Measurements from ENCODE around the gene CALCR.
A peak's percentile ranks its signal among the peaks of the same experiment; 100 is the strongest.
"Not testable (repeated sequence)": the region's sequence is repeated elsewhere in the genome, so short reads cannot be mapped to it uniquely, and the experiment has no call there.

CALCR gene

DNA sequence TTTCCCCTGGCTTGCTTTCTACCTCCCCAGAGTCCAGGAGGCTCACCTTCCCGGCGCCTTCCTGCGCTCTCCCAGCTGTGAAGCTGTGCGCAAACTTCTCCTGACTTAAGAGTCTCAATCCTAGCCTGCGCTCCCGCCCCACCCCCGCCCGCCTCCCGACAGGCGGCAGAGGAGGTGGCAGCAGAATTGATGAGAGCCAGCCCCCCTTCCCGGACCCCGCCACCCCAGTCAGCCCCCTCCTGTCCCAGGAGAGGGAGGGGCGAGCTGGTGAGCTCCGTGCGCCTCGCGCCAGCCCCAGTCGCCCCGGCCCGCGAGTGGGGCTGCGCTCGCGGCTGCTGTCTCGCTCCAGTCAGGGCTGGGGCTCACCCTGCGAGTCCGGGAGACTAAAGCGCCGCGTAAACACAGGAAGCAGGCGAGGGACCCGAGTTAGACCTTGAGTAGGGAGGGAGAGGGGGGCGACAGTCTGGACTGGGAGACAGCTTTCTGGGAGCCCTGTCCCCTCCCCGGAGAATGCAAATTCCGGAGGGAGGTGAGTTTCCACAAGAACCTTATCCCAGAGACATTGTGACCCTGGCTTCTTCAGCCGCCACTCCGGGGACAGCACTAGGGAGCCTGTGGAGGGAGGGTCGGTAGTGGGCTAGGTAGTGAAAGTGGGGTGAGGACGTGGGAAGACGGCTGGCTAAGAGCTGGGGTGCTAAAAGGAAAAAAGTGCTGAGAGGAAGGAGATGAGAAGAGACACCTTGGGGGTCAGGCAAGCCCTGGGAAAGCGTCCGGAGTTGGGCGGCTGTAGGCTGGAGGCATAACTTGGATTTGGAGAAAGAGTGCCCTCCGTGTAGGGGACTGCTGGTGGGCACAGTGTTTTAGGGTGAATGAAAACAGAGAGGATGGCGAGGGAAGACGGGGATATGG lies at the start of gene CALCR:
TSS of gene CALCR (minus strand) at position 79 of the 909 bp plus-strand sequence. CDS start 87,743 bp downstream, outside the sequence.
- no peak for DNase-seq

DNA sequence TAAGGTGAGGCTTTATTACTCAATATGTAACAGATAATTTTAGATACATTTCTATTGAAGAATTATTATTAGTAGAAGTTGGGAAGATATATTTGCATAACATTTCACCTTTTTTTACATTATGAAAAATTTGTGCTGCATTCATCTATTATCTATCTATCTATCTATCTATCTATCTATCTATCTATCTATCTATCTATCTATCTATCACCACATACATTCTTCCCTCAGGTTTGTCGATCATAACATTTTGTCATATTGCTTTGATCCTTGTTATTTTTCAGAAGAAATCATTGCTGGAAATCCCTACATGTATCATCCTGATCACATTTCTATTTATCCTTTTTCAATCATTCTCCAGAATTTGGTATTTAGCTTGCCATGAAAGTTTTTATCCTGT lies 49.3 kb upstream of the CALCR start:
- DNase-seq = no peak

DNA sequence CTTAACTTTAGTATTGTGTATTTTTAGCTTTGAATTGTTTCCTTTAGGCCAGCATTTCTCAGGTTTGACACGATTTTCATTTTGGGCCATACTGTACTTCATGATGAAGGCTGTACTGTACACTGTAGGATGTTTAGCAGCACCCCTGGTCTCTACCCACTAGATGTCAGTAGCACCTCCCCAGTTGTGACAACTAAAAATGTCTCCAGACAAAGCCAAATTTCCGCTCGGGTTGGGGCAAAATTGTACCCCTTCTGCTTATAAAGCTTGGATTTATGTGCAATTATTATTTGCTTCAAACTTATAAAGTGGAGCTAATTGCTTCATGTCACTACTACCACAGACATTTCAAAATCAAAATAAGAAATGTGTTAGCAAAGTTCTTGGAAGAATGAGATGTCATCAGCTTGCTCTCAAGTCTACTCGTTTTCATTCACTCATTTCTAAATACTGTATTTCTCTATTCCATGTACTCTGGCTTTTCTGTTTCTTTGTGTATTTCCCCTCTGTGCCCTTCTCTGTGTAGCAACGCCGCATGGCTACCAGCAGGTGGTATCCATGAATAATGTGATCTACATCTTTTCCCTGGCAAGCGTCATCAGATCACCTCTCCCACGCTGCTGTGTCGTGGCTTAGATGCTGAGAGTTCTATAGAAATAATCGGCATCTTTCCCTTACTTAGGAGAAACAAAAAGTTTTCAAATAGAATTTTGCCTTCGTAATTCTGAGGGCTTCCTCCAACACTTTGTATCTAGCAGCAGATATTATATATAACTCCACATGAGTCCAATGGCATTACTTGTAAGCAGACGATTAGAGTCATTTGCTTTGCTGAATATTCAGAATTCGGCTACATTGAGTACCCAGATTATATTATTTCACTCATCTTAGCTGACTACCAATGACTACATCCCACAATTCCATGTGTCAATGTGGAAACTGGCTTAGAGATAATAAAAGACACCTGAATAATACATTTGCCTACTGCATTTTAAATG lies 47.8 kb upstream of the CALCR start:
- no peak for DNase-seq

DNA sequence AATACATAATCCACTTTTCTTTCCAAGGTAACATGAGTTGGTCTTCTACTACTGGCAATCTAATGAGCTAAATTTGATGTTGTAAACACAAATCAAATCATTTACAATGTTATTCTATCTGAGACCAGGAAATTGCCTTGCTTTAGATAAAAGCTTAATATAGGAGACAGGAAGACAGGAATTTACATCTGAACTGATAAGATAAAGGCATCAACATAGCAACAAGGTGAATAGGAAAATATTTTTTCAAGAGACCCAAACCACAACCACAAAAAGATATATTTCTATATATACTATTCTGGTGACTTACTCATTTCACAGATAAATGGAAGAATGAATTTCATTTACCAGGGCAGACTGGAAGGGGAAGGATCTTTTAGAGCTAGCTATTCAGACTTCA lies 46.3 kb upstream of the CALCR start:
- no peak for DNase-seq

DNA sequence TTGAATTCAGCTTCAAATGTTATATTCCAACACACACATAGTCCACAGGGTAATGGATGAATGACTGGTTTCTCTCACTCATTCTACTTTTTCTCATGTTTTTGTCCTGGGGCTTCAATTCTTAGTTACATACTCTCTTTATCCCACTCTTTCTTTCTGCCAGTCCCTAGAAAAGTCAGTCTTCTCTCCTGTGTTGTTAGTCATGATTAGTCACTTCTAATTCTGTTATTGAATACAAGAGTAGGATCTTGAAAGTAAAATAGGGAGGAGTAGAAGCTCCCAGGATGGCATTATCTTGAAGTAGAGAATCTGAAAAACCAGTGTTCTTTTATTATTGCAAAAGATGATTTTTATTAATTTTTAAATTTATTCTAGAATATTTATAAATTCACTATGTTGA lies 45.5 kb upstream of the CALCR start:
- DNase-seq = no peak

DNA sequence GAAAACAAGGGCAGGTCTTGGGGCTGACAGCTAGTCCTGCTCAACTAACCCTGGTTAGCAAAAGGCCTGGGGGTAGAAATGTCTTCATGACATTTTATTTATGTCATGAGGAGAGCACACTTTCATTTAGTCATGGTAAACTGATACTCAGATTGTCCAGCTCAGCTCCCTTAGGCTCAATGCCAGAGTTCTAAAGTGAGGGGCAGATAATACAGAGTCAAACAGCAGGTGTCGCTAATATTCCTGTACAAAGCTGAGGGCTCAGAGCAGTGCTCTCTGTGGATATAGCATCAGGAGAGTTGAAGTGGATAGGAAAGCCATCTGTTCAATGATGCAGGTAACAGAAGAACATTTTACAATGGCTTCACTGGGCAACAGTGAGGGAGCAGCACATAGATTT lies 26.8 kb upstream of the CALCR start:
- no peak for DNase-seq

DNA sequence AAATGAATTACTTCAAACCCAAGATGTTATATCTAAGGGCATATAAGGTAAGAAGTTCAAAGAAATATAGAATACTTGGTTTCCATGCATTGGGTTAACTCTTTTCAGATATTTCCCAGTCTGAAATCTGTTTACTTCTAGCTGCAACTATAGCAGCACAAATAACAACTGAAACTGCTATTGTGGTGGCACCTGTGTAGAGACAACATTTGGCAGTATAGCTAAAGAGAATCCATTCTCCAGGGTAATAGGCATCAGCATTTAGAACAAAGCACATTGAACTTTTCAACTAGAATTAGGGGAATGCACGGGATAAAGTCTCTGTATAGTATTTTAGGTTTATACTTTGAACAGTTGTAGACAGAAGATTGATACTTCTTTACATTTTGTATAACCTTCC lies 19.7 kb upstream of the CALCR start:
- no peak for DNase-seq

DNA sequence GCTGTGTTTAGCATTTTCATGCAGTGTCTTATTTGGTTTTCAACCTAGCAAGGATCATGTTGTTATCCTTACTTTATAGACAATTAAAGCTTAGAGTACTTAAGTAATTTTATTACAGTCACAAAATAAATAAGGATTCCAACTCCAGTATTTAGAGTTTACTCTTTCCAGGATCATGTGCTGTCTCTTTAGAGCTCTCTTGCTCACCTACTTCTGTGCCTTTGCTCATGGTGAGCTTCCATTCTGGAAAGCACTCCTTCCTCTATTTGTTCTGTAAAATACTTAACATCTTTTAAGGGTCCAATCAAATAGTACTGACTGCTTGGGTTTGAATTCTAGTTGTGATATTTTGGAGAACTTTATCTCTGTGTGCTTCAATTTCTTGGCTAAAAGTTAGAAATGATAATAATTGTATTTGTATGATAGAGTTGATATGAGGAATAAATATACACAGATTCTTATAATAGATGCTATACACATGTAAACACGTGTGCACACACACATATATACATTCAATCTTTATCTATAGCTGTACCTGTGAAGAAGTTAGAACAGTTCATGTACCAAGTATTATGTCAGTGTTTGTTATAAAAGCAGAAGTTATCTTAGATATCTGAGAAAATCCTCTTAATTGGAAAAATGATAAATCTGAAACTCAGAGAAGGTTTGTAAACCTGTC lies 18.2 kb upstream of the CALCR start:
- no peak for DNase-seq

DNA sequence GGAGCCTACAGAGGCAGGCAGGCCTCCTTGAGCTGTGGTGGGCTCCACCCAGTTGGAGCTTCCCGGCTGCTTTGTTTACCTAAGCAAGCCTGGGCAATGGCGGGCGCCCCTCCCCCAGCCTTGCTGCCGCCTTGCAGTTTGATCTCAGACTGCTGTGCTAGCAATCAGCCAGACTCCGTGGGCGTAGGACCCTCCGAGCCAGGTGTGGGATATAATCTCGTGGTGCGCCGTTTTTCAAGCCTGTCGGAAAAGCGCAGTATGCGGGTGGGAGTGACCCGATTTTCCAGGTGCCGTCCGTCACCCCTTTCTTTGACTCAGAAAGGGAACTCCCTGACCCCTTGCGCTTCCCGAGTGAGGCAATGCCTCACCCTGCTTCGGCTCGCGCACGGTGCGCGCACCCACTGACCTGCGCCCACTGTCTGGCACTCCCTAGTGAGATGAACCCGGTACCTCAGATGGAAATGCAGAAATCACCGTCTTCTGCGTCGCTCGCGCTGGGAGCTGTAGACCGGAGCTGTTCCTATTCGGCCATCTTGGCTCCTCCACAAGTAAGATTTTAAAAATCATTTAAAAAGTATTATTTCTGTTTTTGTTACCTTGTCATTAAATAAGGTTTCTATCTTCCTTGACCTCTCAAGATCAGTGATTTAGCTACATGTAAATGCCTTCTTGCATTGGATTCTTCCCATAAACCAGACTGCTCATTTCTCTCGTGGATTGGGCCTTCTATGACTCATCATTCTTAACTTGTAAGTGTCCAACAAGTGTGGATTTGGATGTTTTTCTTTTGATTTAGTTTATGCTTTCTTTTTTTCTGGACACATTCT lies 16.9 kb upstream of the CALCR start:
- DNase-seq = not testable (repeated sequence)

DNA sequence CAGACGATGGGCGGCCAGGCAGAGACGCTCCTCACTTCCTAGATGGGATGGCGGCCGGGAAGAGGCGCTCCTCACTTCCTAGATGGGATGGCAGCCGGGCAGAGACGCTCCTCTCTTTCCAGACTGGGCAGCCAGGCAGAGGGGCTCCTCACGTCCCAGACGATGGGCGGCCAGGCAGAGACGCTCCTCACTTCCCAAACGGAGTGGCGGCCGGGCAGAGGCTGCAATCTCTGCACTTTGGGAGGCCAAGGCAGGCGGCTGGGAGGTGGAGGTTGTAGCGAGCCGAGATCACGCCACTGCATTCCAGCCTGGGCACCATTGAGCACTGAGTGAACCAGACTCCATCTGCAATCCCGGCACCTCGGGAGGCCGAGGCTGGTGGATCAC lies 11.9 kb upstream of the CALCR start:
- not testable (repeated sequence) for DNase-seq

DNA sequence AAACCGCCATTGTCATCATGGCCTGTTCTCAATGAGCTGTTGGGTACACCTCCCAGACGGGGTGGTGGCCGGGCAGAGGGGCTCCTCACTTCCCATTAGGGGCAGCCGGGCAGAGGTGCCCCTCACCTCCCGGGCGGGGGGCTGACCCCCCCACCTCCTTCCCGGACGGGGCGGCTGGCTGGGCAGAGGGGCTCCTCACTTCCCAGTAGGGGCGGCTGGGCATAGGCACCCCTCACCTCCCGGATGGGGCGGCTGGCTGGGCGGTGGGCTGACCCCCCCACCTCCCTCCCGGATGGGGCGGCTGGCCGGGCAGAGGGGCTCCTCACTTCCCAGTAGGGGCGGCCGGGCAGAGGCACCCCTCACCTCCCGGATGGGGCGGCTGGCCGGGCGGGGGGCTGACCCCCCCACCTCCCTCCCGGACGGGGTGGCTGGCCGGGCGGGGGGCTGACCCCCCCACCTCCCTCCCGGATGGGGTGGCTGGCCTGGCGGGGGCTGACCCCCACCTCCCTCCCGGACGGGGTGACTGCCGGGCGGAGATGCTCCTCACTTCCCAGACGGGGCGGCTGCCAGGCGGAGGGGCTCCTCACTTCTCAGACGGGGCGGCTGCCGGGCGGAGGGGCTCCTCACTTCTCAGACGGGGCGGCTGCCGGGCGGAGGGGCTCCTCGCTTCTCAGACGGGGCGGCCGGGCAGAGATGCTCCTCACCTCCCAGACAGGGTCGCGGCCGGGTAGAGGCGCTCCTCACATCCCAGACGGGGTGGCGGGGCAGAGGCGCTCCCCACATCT lies 11.4 kb upstream of the CALCR start:
- not testable (repeated sequence) for DNase-seq

DNA sequence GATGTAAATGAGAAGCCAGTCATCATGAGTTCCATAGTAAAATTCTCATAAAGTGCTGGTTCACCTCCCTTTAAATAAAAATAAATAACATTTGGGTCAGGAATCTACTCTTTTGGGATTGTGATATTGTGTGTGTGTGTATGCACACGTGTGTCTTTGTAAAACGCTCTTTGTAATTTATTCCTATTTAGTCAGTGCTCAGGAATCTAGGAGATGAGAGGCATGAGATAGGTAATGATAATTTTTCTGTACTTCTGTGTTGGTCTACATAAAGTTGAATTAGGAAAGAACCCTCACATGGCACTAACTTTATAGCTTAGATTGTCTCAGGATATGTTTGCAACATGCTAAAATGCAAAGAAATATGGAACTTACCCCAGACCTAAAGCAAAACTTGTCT lies 4.9 kb upstream of the CALCR start:
- DNase-seq = no peak

DNA sequence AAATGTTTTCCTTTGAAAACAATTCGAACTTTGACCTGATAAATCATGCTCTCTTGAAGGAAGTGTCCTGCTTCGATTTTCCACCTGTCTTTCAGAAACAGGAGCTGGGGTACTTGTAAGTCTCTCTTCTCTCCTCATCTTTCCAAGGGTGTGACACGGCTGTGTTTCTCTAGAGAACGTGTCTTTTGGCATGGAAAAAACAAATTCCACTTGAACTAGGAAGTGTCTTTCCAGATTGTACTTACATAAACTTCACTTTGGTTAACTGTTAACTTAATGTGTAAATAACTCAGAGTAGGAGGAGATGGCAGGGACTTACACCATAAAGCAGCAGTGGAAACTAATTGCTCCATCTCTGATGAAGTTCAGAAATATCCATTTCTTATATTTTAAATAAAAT lies 4.2 kb upstream of the CALCR start:
- no peak for DNase-seq

DNA sequence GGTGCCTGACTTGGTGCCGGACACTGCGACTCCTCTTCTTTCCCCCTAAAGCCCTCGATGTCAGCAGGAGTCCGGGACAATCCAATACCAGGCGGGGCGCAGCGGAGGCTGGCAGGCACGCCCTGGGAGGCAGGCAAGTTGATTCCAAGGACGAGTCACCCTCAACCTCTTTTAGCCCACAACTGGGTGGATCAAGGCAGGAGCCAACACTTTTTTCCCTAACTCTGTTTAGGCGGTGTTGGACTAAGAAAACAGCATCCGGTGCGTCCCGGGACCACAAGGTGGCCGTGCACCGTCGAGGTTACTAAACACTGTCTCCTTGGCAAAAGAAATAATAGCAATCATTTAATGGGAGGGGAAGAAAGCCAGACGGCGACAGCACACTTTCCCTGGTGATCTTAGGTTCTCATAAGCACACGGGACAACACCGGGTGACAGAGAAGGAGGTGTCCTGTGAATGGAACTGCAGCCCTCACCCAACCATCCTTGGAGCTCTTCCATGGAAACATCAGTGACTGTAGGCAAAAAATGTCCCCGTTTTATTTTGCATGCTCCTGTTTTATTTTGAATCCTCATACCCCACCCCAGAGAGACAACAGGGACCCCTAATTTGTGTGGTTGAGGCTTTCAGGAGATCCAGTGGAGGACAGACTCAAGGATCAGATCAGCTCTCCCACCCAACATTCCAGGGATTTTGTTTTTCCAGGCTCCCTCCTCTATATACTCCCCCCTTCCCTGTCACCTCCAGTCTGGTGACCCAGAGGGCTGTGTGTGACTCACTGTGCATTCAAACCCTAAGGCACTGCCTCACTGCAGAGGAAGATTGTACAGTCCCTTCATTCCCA lies 1.3 kb upstream of the CALCR start:
- peak; percentile 47 for DNase-seq

DNA sequence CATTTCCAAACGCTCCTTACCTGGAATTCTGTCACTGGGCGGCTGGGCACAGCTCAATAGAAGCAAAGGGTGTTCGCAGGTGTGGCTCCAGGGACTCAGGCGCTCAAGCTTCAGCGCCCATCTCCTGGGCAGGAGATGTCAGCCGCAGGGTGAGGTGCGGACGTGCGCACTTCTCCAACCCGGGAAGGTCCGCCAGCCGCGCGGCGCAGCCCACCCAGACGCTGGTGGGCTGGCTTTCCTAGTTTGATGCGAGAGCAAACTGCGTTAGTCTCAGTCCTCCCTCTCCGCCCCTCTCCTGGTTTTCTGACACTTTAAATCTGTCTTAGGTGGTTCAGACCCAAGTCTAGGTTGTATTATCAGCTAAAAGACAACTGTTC lies 267 bp downstream of the CALCR start:
- DNase-seq = no peak

DNA sequence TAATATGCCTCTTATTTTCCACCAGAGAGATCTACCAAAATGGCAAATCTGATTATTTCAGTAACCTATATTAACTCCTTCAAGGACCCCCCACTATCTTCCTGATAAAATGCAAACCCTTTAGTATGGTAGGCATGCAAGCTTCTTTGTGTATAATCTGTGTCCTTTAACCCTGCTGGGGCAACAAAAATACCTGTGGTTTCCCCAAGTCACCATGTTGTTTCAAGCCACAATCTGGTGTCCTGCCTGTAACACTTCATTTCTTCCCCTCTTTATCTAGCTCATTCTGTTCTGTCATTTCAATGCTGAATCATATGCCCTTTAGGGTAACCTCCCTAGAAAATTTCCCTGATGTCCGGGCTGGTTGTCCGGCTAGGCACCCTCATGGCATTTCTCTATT lies 5.3 kb downstream of the CALCR start:
- DNase-seq = no peak

DNA sequence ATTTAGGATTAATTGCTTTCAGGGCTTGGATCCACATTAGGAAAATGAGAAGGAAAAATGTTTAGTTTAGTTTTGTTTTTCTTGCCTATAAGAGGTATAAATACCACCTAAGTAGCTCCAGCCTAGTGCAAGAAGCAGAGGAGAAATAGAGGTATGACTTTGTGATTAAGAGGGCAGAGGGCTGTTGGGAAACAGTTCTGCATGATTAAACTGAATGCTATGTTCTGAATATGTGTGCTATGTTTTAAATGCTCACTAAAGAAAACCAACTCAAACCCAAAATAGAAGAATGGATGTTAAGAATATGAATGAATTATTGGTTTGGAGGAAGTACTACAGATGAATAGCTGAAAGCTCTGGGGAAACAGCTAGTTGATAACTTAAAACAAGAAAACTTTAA lies 7.6 kb downstream of the CALCR start:
- DNase-seq = no peak

DNA sequence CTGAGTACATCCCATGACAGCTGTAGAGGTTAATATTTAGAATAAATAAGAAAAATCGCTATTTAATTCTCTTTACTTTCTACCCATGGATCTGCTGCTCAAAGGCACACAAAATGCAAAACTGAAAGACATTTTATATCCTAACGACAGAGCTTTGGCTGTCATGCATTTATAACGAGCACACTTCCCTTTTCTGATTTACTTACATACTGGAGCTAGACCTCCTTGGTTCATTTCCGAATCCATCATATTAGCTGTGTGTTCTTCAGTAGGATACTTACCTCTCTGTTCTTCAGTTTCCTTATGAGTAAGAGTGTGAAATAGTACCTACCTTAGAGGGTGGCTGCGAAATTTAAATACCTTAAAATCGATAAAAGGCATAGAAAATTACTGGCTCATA lies 10.9 kb downstream of the CALCR start:
- no peak for DNase-seq

DNA sequence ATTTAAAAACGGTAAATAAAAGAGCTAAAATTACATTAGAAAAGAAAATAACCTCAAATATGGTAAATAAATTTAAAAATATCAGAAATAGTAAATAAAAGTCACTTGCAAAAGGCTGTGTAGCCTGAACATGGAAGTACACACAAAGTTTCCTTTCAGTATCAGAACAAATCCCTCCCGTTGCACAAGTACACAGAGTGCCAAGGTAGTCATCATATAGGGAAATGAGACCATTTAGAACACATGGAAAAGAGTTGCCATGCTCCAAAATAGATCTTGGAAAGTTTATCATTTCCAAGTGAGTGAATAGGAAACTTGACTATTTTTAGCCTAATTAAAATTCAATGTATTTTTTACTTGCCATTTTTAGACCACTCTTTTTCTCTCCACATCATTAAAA lies 11.6 kb downstream of the CALCR start:
- DNase-seq = no peak

DNA sequence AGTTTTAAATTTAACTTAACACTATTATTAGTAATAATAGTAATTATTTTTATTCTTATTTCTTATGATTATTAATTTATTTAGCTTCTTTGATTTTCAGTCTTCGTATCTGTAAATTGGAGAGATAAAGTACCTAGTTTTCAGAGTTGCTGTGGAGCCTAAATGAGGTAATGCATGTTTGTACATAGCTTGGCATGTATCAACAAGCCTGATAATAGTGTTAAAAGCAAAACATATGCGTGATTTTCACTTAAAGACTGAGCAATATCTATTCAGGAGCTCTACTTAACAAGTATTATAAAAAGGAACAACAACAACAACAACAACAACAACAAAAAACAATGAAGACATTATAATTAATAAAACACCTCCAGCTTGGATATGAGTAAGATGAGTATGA lies 12.4 kb downstream of the CALCR start:
- no peak for DNase-seq

Measured in T1000 (cell line).